Smooth muscle cell (in vitro differentiated cells): ENCODE data around the gene CRYGD. TPM values are rescaled to one million over a fixed set of nuclear protein-coding genes. Genes with fewer than 3 reads are reported as not detected.

ENCODE experiments used
- DNase-seq: peaks from one replicate; lab custom pipeline; 2025; ENCODE audit not compliant: unreplicated experiment; lab: John Stamatoyannopoulos, UW
- H2AFZ ChIP-seq: fragments of 200-600 bp; sonication (generic); 2 replicates; pipeline ENCODE4 v1.6.0; 2016; ENCODE audit warnings: antibody characterized with exemption, low read depth, mild to moderate bottlenecking
- H3F3A ChIP-seq: fragments of 200-600 bp; sonication (generic); 2 replicates; pipeline ENCODE4 v1.6.0; 2017; ENCODE audit warnings: antibody characterized with exemption, low read depth
- H3K27ac ChIP-seq: fragments of 200-600 bp; sonication (generic); 2 replicates; pipeline ENCODE4 v1.5.1; 2016; ENCODE audit warnings: low read depth, mild to moderate bottlenecking
- H3K27me3 ChIP-seq: fragments of 200-600 bp; sonication (generic); 2 replicates; pipeline ENCODE4 v1.6.1; 2016; ENCODE audit warnings: low read depth, mild to moderate bottlenecking
- H3K36me3 ChIP-seq: fragments of 200-600 bp; sonication (generic); 2 replicates; pipeline ENCODE4 v1.5.1; 2016; ENCODE audit warnings: low read depth
- H3K4me1 ChIP-seq: fragments of 200-600 bp; sonication (generic); 2 replicates; pipeline ENCODE4 v1.5.1; 2016; ENCODE audit warnings: low read depth
- H3K4me2 ChIP-seq: fragments of 200-600 bp; sonication (generic); 2 replicates; pipeline ENCODE4 v1.6.0; 2016; ENCODE audit warnings: mild to moderate bottlenecking
- H3K4me3 ChIP-seq: fragments of 200-600 bp; sonication (generic); 2 replicates; pipeline ENCODE4 v1.5.1; 2016; ENCODE audit warnings: mild to moderate bottlenecking
- H3K79me2 ChIP-seq: fragments of 200-600 bp; sonication (generic); 2 replicates; pipeline ENCODE4 v1.6.0; 2016; ENCODE audit warnings: low read depth, mild to moderate bottlenecking
- H3K9ac ChIP-seq: fragments of 200-600 bp; sonication (generic); 2 replicates; pipeline ENCODE4 v1.6.0; 2016; ENCODE audit warnings: low read depth
- H3K9me3 ChIP-seq: fragments of 200-600 bp; sonication (generic); replicated peaks from 2 replicates; pipeline ENCODE4 v1.5.1; 2016; ENCODE audit warnings: low read depth
- H4K20me1 ChIP-seq: fragments of 200-600 bp; sonication (generic); 2 replicates; pipeline ENCODE4 v1.6.0; 2016; ENCODE audit warnings: low read depth
- CTCF ChIP-seq: fragments of 200-600 bp; sonication (generic); IDR thresholded peaks from 2 replicates; pipeline ENCODE4 v1.5.1; 2017; ENCODE audit warnings: borderline replicate concordance, mild to moderate bottlenecking, antibody characterized with exemption; ENCODE audit not compliant: insufficient read depth, poor library complexity, severe bottlenecking
- WGBS: methylation state at CpG from one replicate; pipeline ENCODE4 v1.1.7; 2016; ENCODE audit warnings: low lambda C conversion rate; 5-methylcytosine and 5-hydroxymethylcytosine counted together
- polyA plus RNA-seq: library from polyadenylated mRNA; unstranded; fragments of >200 nt; fragmentation: Nextera tagmentation; extraction: Ambion mirVana; gene quantifications from 2 replicates; pipeline ENCODE4 v1.2.1, GENCODE V29; 2016
- total RNA-seq: library from RNA; depleted of rRNA; stranded (reverse); fragments of >200 nt; gene quantifications from 2 replicates; pipeline ENCODE4 v1.2.3, GENCODE V29; 2014

CRYGD gene
- total and polyA plus RNA-seq, 2 experiments from 2014 or later, result not detected

DNA sequence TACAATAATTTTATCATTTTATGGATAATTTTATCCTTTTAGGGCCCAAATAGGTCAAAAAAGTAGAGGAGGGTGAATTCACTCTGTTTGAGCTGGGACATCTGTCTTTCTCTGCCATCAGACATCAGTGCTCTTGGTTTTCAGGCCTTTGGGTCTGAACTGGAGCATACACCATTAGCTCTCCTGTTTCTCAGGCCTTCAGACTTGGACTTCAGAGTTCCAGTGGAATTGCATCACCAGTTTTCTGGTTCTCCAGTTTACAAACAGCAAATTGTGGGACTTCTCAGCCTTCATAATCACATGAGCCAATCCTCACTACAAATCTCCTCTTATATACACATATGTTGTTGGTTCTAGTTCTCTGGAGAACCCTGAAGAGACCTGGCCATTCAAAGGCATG is 33.9 kb downstream of the CRYGD start:
- Histone ChIP-seq H4K20me1 (no peaks in the 10 kb centered on the region), H3K4me1 (no peaks in the 10 kb centered on the region), H3K9me3 (no peaks in the 10 kb centered on the region), H3K4me2 (no peak overlapping the region), H3K79me2 (no peaks in the 10 kb centered on the region), H3K9ac (no peak overlapping the region), H3K27me3 (no peaks in the 10 kb centered on the region), H3K4me3 (no peak overlapping the region), H3K36me3 (no peaks in the 10 kb centered on the region), H3F3A (no peaks in the 10 kb centered on the region), H2AFZ (no peak overlapping the region), H3K27ac (no peak overlapping the region)
- no peak for DNase-seq
- no peak for TF ChIP-seq CTCF

DNA sequence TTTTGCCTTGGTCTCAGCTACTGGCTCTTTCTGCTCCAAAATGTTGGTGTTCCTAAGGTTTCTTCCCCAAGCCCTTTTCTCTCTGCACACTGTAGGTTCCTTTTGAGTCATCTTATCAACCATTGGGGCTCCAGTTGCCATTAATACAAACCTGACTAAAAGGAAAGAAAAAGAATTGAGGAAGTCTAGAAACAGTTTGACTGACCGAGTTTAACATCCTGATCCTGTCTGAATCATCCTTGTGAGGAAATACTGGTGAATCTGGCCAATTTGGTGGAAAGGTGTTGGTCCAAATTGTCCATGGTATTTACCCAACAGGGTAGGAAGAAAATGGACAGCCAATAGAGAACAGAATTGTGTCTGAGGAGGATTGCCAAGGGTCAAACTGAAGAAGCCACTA is 38.3 kb downstream of the CRYGD start:
- Histone ChIP-seq H3K36me3 (no peaks in the 10 kb centered on the region), H3K9ac (no peak overlapping the region), H3K4me3 (no peak overlapping the region), H3K4me1 (no peaks in the 10 kb centered on the region), H3K4me2 (no peak overlapping the region), H4K20me1 (no peaks in the 10 kb centered on the region), H2AFZ (no peak overlapping the region), H3F3A (no peaks in the 10 kb centered on the region), H3K27ac (no peak overlapping the region), H3K79me2 (no peaks in the 10 kb centered on the region), H3K27me3 (no peaks in the 10 kb centered on the region), H3K9me3 (no peaks in the 10 kb centered on the region)
- no peak for DNase-seq
- no peak for TF ChIP-seq CTCF
- 89% methylated on average over 1 of the region's 1 CpG for WGBS

- Histone ChIP-seq H3F3A (no peaks in the 10 kb centered on the region), H3K9me3 (no peaks in the 10 kb centered on the region), H3K27ac (no peak overlapping the region), H3K27me3 (no peaks in the 10 kb centered on the region), H2AFZ (no peak overlapping the region), H3K4me1 (no peaks in the 10 kb centered on the region), H3K4me3 (no peak overlapping the region), H3K9ac (no peak overlapping the region), H3K4me2 (no peak overlapping the region), H4K20me1 (no peaks in the 10 kb centered on the region), H3K79me2 (no peaks in the 10 kb centered on the region), H3K36me3 (no peaks in the 10 kb centered on the region)
- no peak for DNase-seq
- TF ChIP-seq CTCF, result no peak
Observed at GRCh38 chr2:208083807-208084206, 40.5 kb downstream of the CRYGD start.

- no peaks in the 10 kb centered on the region for H3K36me3 ChIP-seq
- H3K4me2 ChIP-seq, result peak overlapping the region; percentile 43
- no peaks in the 10 kb centered on the region for H4K20me1 ChIP-seq
- no peaks in the 10 kb centered on the region for H3F3A ChIP-seq
- H3K27me3 ChIP-seq, result no peaks in the 10 kb centered on the region
- peak overlapping the region; percentile 52 for H2AFZ ChIP-seq
- TF ChIP-seq CTCF, result no peak
- H3K9ac ChIP-seq, result no peak overlapping the region
- H3K4me1 ChIP-seq, result no peaks in the 10 kb centered on the region
- H3K79me2 ChIP-seq, result no peaks in the 10 kb centered on the region
- 60% methylated on average over 2 of the region's 2 CpGs for WGBS
- DNase-seq, result no peak
- peak overlapping the region; percentile 43 for H3K27ac ChIP-seq
- H3K4me3 ChIP-seq, result no peak overlapping the region
- no peaks in the 10 kb centered on the region for H3K9me3 ChIP-seq
Observed at GRCh38 chr2:208077276-208077675, 47.0 kb downstream of the CRYGD start.
